ENCODE data around the gene IL2RA.

IL2RA gene

DNA sequence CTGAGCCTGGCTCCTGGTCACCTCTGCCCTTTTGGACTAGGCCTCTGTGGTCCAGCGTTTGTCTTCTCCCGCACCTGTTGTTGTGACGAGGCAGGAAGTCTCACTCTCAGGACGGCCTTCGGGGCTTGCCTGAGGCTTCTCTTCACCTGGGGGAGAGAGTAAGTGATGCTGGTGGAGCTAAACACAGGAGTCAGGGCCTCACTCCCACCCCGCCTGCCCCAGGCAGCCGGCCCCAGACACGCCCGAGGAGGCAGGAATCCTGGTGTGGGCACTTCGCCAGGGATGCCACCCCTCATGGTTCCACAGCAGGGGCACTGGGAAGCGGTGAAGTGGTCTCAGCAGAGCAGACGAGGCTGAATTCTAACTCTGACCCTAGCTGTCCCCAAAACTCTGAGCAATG is 42.4 kb downstream of the IL2RA start:
- H3K79me1 ChIP-seq (ENCODE audit: low read length): no peaks in the 10 kb centered on the region
- H3K79me2 ChIP-seq (ENCODE audit: control insufficient read depth, insufficient read depth, low read length, poor library complexity): no peaks in the 10 kb centered on the region
- H3K27me3 ChIP-seq (ENCODE audit: insufficient read depth, low read length): no peaks in the 10 kb centered on the region
- no peak overlapping the region for H2BK5ac ChIP-seq (ENCODE audit: low read depth, low read length, poor library complexity)
- no peak overlapping the region for H4K8ac ChIP-seq (ENCODE audit: low read depth, low read length)
- H3K4ac ChIP-seq (ENCODE audit: low read depth, low read length): no peak overlapping the region
- H2BK120ac ChIP-seq (ENCODE audit: insufficient read depth, low read length, poor library complexity): no peak overlapping the region
- H3K4me2 ChIP-seq (ENCODE audit: low read length): no peak overlapping the region
- DNase-seq: peak; percentile 28 to 56
- no peak overlapping the region for H4K12ac ChIP-seq (ENCODE audit: low read depth, low read length)
- H3K27ac ChIP-seq (ENCODE audit: low read depth, low read length): no peak overlapping the region
- H2BK12ac ChIP-seq (ENCODE audit: low read length): no peak overlapping the region
- no peaks in the 10 kb centered on the region for H3K9me3 ChIP-seq (ENCODE audit: insufficient read depth, low read depth, low read length)
- H3K4me3 ChIP-seq (ENCODE audit: low read depth, low read length): no peak overlapping the region
- no peak overlapping the region for H3K9ac ChIP-seq (ENCODE audit: low read length)
- H3K23ac ChIP-seq (ENCODE audit: low read length): no peak overlapping the region
- no peak overlapping the region for H3K14ac ChIP-seq (ENCODE audit: low read length)
- H3K4me1 ChIP-seq (ENCODE audit: control insufficient read depth in 1 of 2, insufficient read depth in 2 of 2, low read length in 2 of 2): no peaks in the 10 kb centered on the region
- WGBS (ENCODE audit: extremely low coverage, insufficient coverage, insufficient read length): no CpG with 5 or more reads among the region's 12 CpGs
- no peaks in the 10 kb centered on the region for H3K36me3 ChIP-seq (ENCODE audit: control insufficient read depth in 1 of 2, insufficient read depth in 2 of 2, low read length in 2 of 2)
- no peak overlapping the region for H3K18ac ChIP-seq (ENCODE audit: low read length)
- H4K91ac ChIP-seq (ENCODE audit: low read depth, low read length): no peak overlapping the region
- H2AFZ ChIP-seq (ENCODE audit: insufficient read depth, low read length, poor library complexity): no peak overlapping the region
- no peak overlapping the region for H2AK5ac ChIP-seq (ENCODE audit: low read length)

DNA sequence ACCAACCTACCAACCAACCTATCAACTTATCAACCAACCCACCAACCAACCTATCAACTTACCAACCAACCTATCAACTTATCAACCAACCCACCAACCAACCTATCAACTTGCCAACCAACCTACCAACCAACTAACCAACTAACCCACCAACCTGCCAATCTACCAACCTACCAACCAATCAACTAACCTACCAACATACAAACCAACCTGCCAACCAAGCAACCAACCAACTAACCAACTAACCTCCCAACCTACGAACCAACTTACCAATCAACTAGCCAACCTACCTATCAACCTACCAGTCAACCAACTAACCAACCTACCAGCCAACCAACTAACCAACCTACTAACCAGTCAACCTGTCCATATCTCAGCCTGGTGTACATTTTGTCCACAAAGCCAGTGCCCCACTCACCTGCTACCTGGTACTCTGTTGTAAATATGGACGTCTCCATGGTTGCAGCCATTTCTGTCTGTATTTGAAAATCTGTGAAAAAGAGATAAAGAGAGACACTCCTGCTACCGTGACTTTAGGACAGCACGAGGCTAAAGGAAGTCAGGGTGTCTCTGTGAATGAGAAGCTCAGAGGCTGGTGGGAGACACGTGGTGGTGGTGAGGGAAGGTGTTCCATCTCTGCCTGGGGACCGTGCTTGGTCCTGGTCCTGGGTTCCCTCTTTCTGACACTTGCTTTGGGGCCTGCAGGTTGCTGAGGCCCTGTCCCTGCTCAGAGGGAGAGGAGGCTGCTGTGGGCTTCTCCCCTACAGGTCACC is 43.0 kb downstream of the IL2RA start:
- Histone ChIP-seq H2AK5ac (ENCODE audit: low read length) (no peak overlapping the region), H3K4me3 (ENCODE audit: low read depth, low read length) (no peak overlapping the region), H3K79me1 (ENCODE audit: low read length) (no peaks in the 10 kb centered on the region), H3K4me2 (ENCODE audit: low read length) (no peak overlapping the region), H2BK5ac (ENCODE audit: low read depth, low read length, poor library complexity) (no peak overlapping the region), H3K9me3 (ENCODE audit: insufficient read depth, low read depth, low read length) (no peaks in the 10 kb centered on the region), H3K27ac (ENCODE audit: low read depth, low read length) (no peak overlapping the region), H3K18ac (ENCODE audit: low read length) (no peak overlapping the region), H4K12ac (ENCODE audit: low read depth, low read length) (no peak overlapping the region), H3K23ac (ENCODE audit: low read length) (no peak overlapping the region), H4K8ac (ENCODE audit: low read depth, low read length) (no peak overlapping the region), H3K27me3 (ENCODE audit: insufficient read depth, low read length) (no peaks in the 10 kb centered on the region), H3K14ac (ENCODE audit: low read length) (no peak overlapping the region), H2BK120ac (ENCODE audit: insufficient read depth, low read length, poor library complexity) (no peak overlapping the region), H2AFZ (ENCODE audit: insufficient read depth, low read length, poor library complexity) (no peak overlapping the region), H3K9ac (ENCODE audit: low read length) (no peak overlapping the region), H3K36me3 (ENCODE audit: control insufficient read depth in 1 of 2, insufficient read depth in 2 of 2, low read length in 2 of 2) (no peaks in the 10 kb centered on the region), H3K4ac (ENCODE audit: low read depth, low read length) (no peak overlapping the region), H3K4me1 (ENCODE audit: control insufficient read depth in 1 of 2, insufficient read depth in 2 of 2, low read length in 2 of 2) (no peaks in the 10 kb centered on the region), H3K79me2 (ENCODE audit: control insufficient read depth, insufficient read depth, low read length, poor library complexity) (no peaks in the 10 kb centered on the region), H2BK12ac (ENCODE audit: low read length) (no peak overlapping the region), H4K91ac (ENCODE audit: low read depth, low read length) (no peak overlapping the region)
- no peak for DNase-seq
- 100% methylated on average over 1 of the region's 6 CpGs for WGBS (ENCODE audit: extremely low coverage, insufficient coverage, insufficient read length)

DNA sequence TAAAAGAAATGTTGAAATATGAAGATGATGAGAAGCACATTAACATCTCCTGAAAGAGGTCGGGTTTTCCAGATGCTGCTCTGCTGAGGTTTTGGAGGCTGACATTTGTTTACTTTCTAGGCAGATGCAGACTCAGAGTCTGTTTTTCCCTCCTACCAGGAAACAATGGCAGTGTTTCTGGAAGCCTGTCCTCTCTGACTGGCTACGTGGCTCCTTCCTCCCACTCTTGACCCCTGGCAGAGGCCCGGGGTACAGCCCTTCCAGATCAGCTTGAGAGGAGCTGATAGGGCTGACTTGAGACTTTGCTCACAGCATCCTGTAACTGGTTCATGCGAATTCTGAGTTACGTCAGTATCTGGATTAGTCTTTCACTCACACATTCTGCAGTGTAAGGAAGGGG is 43.7 kb downstream of the IL2RA start:
- Histone ChIP-seq H2AFZ (ENCODE audit: insufficient read depth, low read length, poor library complexity) (no peak overlapping the region), H3K9me3 (ENCODE audit: insufficient read depth, low read depth, low read length) (no peaks in the 10 kb centered on the region), H2BK120ac (ENCODE audit: insufficient read depth, low read length, poor library complexity) (no peak overlapping the region), H3K4ac (ENCODE audit: low read depth, low read length) (no peak overlapping the region), H3K27ac (ENCODE audit: low read depth, low read length) (no peak overlapping the region), H4K91ac (ENCODE audit: low read depth, low read length) (no peak overlapping the region), H3K27me3 (ENCODE audit: insufficient read depth, low read length) (no peaks in the 10 kb centered on the region), H2AK5ac (ENCODE audit: low read length) (no peak overlapping the region), H3K18ac (ENCODE audit: low read length) (no peak overlapping the region), H3K14ac (ENCODE audit: low read length) (no peak overlapping the region), H3K79me2 (ENCODE audit: control insufficient read depth, insufficient read depth, low read length, poor library complexity) (no peaks in the 10 kb centered on the region), H3K36me3 (ENCODE audit: control insufficient read depth in 1 of 2, insufficient read depth in 2 of 2, low read length in 2 of 2) (no peaks in the 10 kb centered on the region), H3K9ac (ENCODE audit: low read length) (no peak overlapping the region), H2BK12ac (ENCODE audit: low read length) (no peak overlapping the region), H3K23ac (ENCODE audit: low read length) (no peak overlapping the region), H2BK5ac (ENCODE audit: low read depth, low read length, poor library complexity) (no peak overlapping the region), H3K4me2 (ENCODE audit: low read length) (no peak overlapping the region), H4K12ac (ENCODE audit: low read depth, low read length) (no peak overlapping the region), H3K4me1 (ENCODE audit: control insufficient read depth in 1 of 2, insufficient read depth in 2 of 2, low read length in 2 of 2) (no peaks in the 10 kb centered on the region), H4K8ac (ENCODE audit: low read depth, low read length) (no peak overlapping the region), H3K4me3 (ENCODE audit: low read depth, low read length) (no peak overlapping the region), H3K79me1 (ENCODE audit: low read length) (no peaks in the 10 kb centered on the region)
- WGBS (ENCODE audit: extremely low coverage, insufficient coverage, insufficient read length): no CpG with 5 or more reads among the region's 5 CpGs
- no peak for DNase-seq

DNA sequence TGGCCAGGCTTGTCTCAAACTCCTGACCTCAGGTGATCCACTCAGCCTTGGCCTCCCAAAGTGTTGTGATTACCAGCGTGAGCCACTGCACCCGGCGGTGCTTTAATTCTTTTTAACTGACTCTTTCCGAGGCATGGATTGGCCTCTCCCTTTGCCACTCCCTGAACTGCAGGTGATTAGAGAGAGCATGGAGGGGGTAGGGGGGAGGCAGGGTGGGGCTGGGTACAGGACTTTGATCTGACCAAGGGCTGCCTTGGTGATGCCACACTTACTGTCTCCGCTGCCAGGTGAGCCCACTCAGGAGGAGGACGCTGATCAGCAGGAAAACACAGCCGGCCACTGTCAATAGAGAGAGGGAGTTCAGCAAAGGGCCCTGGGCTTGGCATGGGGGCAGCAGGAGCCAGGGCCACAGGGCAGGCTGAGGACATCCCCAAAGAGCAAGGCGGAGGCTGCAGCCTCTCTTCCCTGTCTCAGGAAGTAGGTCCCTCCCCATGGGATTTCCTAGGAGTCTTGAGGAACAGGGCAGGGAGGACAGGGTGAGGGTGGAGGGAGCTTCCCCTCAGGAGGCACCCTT is 44.3 kb downstream of the IL2RA start:
- H3K79me2 ChIP-seq (ENCODE audit: control insufficient read depth, insufficient read depth, low read length, poor library complexity): no peaks in the 10 kb centered on the region
- no peak overlapping the region for H2AK5ac ChIP-seq (ENCODE audit: low read length)
- H4K8ac ChIP-seq (ENCODE audit: low read depth, low read length): no peak overlapping the region
- H3K4ac ChIP-seq (ENCODE audit: low read depth, low read length): no peak overlapping the region
- no peaks in the 10 kb centered on the region for H3K36me3 ChIP-seq (ENCODE audit: control insufficient read depth in 1 of 2, insufficient read depth in 2 of 2, low read length in 2 of 2)
- H3K79me1 ChIP-seq (ENCODE audit: low read length): no peaks in the 10 kb centered on the region
- no peak overlapping the region for H4K12ac ChIP-seq (ENCODE audit: low read depth, low read length)
- no peak for DNase-seq
- H3K4me3 ChIP-seq (ENCODE audit: low read depth, low read length): no peak overlapping the region
- no peak overlapping the region for H2BK12ac ChIP-seq (ENCODE audit: low read length)
- no peaks in the 10 kb centered on the region for H3K9me3 ChIP-seq (ENCODE audit: insufficient read depth, low read depth, low read length)
- H3K14ac ChIP-seq (ENCODE audit: low read length): no peak overlapping the region
- H2BK120ac ChIP-seq (ENCODE audit: insufficient read depth, low read length, poor library complexity): no peak overlapping the region
- no peak overlapping the region for H2AFZ ChIP-seq (ENCODE audit: insufficient read depth, low read length, poor library complexity)
- no peak overlapping the region for H3K18ac ChIP-seq (ENCODE audit: low read length)
- H3K27me3 ChIP-seq (ENCODE audit: insufficient read depth, low read length): no peaks in the 10 kb centered on the region
- no CpG with 5 or more reads among the region's 8 CpGs for WGBS (ENCODE audit: extremely low coverage, insufficient coverage, insufficient read length)
- H3K9ac ChIP-seq (ENCODE audit: low read length): peak overlapping the region; percentile 23
- no peak overlapping the region for H3K27ac ChIP-seq (ENCODE audit: low read depth, low read length)
- H3K4me2 ChIP-seq (ENCODE audit: low read length): no peak overlapping the region
- H2BK5ac ChIP-seq (ENCODE audit: low read depth, low read length, poor library complexity): no peak overlapping the region
- H3K23ac ChIP-seq (ENCODE audit: low read length): no peak overlapping the region
- no peak overlapping the region for H4K91ac ChIP-seq (ENCODE audit: low read depth, low read length)
- H3K4me1 ChIP-seq (ENCODE audit: control insufficient read depth in 1 of 2, insufficient read depth in 2 of 2, low read length in 2 of 2): no peaks in the 10 kb centered on the region
